ENCODE data around the gene AGBL1.
"Not testable (repeated sequence)": the region's sequence is repeated elsewhere in the genome, so short reads cannot be mapped to it uniquely, and the experiment has no call there.

Gene AGBL1

GRCh38 chr15:86506401-86506800, 426.7 kb downstream of the AGBL1 start:
- no peak overlapping the region for H3K27ac ChIP-seq
- H3K9me3 ChIP-seq: no peaks in the 10 kb centered on the region
- H3K4me3 ChIP-seq (ENCODE audit: low read depth in 1 of 2, low read length in 1 of 2): no peak overlapping the region
- no peak for TF ChIP-seq CTCF (IDR thresholded peaks at IDR 0.05)
- no peaks in the 10 kb centered on the region for H3K27me3 ChIP-seq
- no peaks in the 10 kb centered on the region for H3K36me3 ChIP-seq
- no peaks in the 10 kb centered on the region for H3K4me1 ChIP-seq (ENCODE audit: control insufficient read depth in 1 of 2, insufficient read depth in 1 of 2, low read depth in 1 of 2, low read length in 1 of 2)

- Histone ChIP-seq H3K27me3 (no peaks in the 10 kb centered on the region), H3K27ac (no peak overlapping the region), H3K36me3 (no peaks in the 10 kb centered on the region), H3K4me3 (ENCODE audit: low read depth in 1 of 2, low read length in 1 of 2) (no peak overlapping the region), H3K9me3 (no peaks in the 10 kb centered on the region), H3K4me1 (ENCODE audit: control insufficient read depth in 1 of 2, insufficient read depth in 1 of 2, low read depth in 1 of 2, low read length in 1 of 2) (no peaks in the 10 kb centered on the region)
- no peak for TF ChIP-seq CTCF (IDR thresholded peaks at IDR 0.05)
These were observed 436.0 kb downstream of the AGBL1 start for GRCh38 chr15:86515625-86516024.

GRCh38 chr15:86522721-86523120, 443.1 kb downstream of the AGBL1 start:
- Histone ChIP-seq H3K27ac (no peak overlapping the region), H3K27me3 (no peaks in the 10 kb centered on the region), H3K4me1 (ENCODE audit: control insufficient read depth in 1 of 2, insufficient read depth in 1 of 2, low read depth in 1 of 2, low read length in 1 of 2) (no peaks in the 10 kb centered on the region), H3K36me3 (no peaks in the 10 kb centered on the region), H3K9me3 (no peaks in the 10 kb centered on the region), H3K4me3 (ENCODE audit: low read depth in 1 of 2, low read length in 1 of 2) (no peak overlapping the region)
- no peak for TF ChIP-seq CTCF (IDR thresholded peaks at IDR 0.05)

GRCh38 chr15:86526938-86527690, 447.4 kb downstream of the AGBL1 start:
- no peak overlapping the region for H3K27ac ChIP-seq
- no peak overlapping the region for H3K4me3 ChIP-seq (ENCODE audit: low read depth in 1 of 2, low read length in 1 of 2)
- TF ChIP-seq CTCF (IDR thresholded peaks at IDR 0.05): no peak
- no peaks in the 10 kb centered on the region for H3K4me1 ChIP-seq (ENCODE audit: control insufficient read depth in 1 of 2, insufficient read depth in 1 of 2, low read depth in 1 of 2, low read length in 1 of 2)
- H3K27me3 ChIP-seq: no peaks in the 10 kb centered on the region
- no peaks in the 10 kb centered on the region for H3K36me3 ChIP-seq
- H3K9me3 ChIP-seq: no peaks in the 10 kb centered on the region

GRCh38 chr15:86528094-86528493, 448.4 kb downstream of the AGBL1 start:
- not testable (repeated sequence) for H3K4me3 ChIP-seq (ENCODE audit: low read depth in 1 of 2, low read length in 1 of 2); H3K36me3 ChIP-seq; H3K4me1 ChIP-seq (ENCODE audit: control insufficient read depth in 1 of 2, insufficient read depth in 1 of 2, low read depth in 1 of 2, low read length in 1 of 2); H3K9me3 ChIP-seq; H3K27me3 ChIP-seq; H3K27ac ChIP-seq

GRCh38 chr15:86538141-86538540, 458.5 kb downstream of the AGBL1 start:
- TF ChIP-seq CTCF (IDR thresholded peaks at IDR 0.05): no peak
- Histone ChIP-seq H3K4me1 (ENCODE audit: control insufficient read depth in 1 of 2, insufficient read depth in 1 of 2, low read depth in 1 of 2, low read length in 1 of 2) (no peaks in the 10 kb centered on the region), H3K4me3 (ENCODE audit: low read depth in 1 of 2, low read length in 1 of 2) (no peak overlapping the region), H3K27me3 (no peaks in the 10 kb centered on the region), H3K9me3 (no peaks in the 10 kb centered on the region), H3K36me3 (no peaks in the 10 kb centered on the region), H3K27ac (no peak overlapping the region)
